Stimulated activated CD4-positive, alpha-beta T cell treated with anti-CD3 and anti-CD28 coated beads, Interleukin-2, amount 100 ng/mL, for 48 hours (primary cell): Measurements from ENCODE around the gene SLC25A52.
A peak's percentile ranks its signal among the peaks of the same experiment; 100 is the strongest.
"Not testable (repeated sequence)": the region's sequence is repeated elsewhere in the genome, so short reads cannot be mapped to it uniquely, and the experiment has no call there.

Experiments used
- DNase-seq, 2 donors: peaks; one replicate each; pipeline ENCODE4 v3.0.0-alpha.2; 2020

SLC25A52 gene

DNA sequence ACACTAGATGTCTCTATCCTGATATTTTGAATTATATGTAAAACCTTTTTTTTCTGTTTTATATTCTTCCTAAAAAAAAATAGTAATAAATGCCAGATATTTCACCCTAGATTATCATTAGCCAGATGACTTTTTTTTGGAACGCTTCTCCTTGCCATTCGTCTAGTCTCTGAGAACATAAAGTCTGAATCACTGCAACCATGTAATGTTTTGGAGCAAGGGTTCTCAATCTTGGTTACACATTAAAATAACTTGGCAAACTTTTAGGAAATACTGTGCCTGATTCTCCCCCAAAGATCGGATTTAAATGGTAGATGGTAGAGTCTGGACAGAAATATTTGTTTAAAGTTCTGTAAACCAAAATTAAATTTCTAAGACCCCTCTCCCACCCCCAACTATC lies 21.0 kb downstream of the SLC25A52 start:
- DNase-seq = no peak

GRCh38 chr18:31738460-31739407 lies 21.9 kb downstream of the SLC25A52 start:
- DNase-seq = no peak

- DNase-seq = no peak
Measured at GRCh38 chr18:31736630-31737029, 24.1 kb downstream of the SLC25A52 start.

- no peak for DNase-seq
Measured at GRCh38 chr18:31731628-31732027, 29.1 kb downstream of the SLC25A52 start.

DNA sequence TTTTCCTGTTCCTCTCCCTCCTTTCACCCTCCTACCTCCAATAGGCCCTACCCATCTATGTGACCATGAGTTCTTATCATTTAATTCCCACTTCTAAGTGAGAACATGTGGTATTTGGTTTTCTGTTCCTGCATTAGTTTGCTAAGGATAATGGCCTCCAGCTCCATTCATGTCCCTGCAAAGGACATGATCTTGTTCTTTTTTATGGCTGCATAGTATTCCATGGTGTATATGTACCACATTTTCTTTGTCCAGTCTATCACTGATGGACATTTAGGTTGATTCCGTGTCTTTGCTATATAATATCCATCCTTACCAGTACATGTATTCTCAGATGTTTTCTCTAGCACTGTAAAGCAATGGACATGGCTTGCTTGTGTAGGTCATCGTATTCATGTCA lies 31.5 kb downstream of the SLC25A52 start:
- DNase-seq = not testable (repeated sequence)

DNA sequence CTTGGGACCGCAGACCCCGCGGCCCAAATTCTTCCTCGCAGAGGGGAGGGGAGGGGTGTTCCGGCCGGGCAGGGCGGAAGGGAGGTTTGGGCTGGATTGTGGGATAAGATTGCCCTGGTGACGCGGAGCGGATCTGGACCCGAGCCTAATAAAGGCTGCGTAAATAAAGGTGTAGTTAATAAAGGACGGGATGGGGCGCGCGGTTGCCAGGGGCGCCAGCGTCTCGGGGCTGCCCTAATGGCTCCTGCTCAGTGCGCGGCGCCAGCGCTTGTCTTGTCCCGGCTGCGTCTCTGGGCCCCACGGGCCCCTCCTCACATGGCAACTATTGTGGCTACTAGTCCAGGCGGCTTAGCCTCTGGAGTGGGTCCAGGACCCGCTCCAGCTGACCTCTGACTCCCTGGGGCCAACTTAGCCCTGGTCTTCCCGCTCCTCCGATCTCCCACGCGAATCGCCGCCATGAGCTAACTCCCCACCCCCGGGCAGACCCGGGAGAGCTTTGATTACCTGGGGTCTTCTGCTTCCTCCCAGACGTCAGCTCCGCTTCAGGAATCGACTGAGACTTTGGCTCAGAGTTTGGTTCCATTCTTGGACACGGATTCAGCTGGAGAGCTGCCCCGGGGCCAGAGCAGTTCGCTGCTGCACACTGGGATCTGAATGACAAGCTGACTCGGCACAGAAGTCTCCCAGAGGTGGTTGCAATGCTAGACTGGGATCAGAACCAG lies 36.5 kb downstream of the SLC25A52 start:
- DNase-seq = no peak

DNA sequence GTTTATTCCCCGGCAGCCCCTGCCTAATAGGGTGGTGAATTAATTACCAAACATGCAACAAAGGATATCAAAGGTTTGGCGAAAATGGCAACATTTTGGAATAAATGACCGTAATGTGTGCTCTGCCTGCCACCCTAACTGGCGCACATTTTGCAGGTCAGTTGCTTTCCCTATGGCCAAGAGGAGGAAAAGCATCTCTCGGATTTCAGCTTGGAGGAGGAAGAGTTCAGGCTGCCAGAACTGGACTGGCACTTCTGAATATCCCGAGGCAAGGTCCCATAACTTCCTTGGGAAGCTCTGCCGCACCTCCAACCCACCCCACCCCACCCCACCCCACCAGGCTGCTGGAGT lies 37.1 kb downstream of the SLC25A52 start:
- DNase-seq = no peak

- DNase-seq = peak; percentile 78 to 82
Measured at GRCh38 chr18:31722369-31722957, 38.2 kb downstream of the SLC25A52 start.

DNA sequence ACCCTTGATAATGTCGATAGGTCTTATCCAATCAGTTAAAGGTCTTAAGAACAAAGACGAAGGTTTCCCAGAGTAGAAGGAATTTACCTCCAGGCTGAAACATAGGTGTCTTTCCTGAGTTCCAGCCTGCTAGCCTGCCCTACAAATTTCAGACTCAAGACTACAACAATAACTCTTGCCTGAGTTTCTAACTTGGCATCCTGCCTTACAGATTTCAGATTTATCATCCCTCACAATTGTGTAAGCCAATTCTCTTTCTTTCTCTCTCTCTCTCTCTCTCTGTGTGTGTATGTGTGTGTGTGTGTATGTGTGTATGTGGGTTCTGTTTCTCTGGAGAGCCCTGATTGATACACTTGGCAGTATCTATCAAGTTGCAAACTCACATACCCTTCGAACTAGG lies 39.1 kb downstream of the SLC25A52 start:
- no peak for DNase-seq

GRCh38 chr18:31720867-31721266 lies 39.8 kb downstream of the SLC25A52 start:
- DNase-seq = no peak

- no peak for DNase-seq
Measured at GRCh38 chr18:31719363-31720006, 41.2 kb downstream of the SLC25A52 start.

DNA sequence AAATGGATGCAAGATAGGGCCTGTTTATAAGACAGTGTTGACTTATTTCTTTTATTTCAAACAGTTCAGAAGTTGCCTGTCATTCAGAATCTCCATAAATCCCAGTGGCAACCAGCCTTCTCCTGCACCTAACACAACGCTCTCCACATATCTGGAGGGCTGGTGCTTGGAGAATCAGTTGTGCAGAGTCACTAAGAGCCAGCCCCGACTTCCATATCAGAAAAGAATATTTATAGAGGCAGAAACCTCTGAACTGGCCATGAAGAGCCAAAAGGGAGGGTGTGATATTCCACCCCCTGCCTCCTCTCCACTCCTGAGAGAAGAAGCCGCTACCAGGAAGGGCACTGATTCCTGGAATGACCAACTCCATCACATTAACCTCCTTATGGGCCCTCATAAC lies 42.3 kb downstream of the SLC25A52 start:
- DNase-seq = no peak

GRCh38 chr18:31716362-31716761 lies 44.3 kb downstream of the SLC25A52 start:
- DNase-seq = no peak

GRCh38 chr18:31711365-31712172 lies 49.1 kb downstream of the SLC25A52 start:
- no peak for DNase-seq

- DNase-seq = no peak
Measured at GRCh38 chr18:31710826-31711225, 49.9 kb downstream of the SLC25A52 start.
